Right lobe of liver (tissue), 4 donors: ENCODE results near the gene RPL22.

ENCODE experiments used
- POLR2A ChIP-seq: fragments of 450-650 bp; IDR thresholded peaks from one replicate; pipeline ENCODE4 v1.6.1; 2017; ENCODE audit warnings: antibody characterized with exemption, mild to moderate bottlenecking
- TF ChIP-seq, protein P1 (sequence below), 4 donors: fragments of 200-600 bp in 3 of 4; fragments of 450-650 bp in 1 of 4; IDR thresholded peaks; one replicate each; pipeline versions ENCODE4 v1.5.1 to v1.8.0; 2016 to 2022; ENCODE audit warnings: antibody characterized with exemption in 4 of 4, mild to moderate bottlenecking in 2 of 4
- donor health status: DM: no; HTN: no; CAD: no.
- donor health status: DM: no; HTN: no; CAD: no.
- donor health status: DM: no; HTN: yes; CAD: no.

DNA sequence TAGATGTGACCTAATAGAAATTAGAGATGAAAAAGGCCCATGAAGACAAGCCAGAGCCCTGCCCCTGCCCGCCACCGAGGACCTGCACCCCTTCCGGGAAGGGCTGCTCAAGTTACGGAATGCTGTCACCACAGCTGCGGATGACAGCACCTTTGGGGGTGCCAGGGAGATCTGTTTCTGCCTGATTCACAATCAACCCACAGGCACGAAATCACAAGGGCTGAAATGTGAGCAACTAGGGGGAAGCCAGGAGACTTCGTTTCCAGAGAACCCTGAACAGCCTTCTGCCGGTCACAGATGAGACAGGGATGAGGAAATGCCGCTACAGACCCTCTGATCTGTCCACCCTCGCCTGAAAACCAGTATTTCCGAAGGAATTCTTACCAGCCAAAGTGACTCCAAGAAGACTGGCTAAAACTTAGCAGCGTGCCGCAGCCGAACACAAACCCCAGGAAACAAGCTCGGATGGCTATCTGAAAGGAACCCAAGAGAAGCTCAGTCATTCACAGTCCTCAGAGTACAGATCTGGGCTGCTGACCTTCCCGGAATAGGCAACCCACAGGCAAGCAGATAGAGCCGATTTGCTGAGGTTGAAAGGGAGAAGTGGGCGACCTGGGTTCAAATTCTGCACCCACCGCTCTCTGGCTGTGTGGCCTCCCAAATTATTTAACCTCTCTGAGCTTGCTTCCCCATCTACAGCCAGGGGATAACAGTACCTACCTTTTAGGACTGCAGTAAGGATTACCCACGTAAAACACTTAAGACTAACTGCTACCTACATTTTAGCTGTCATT lies 35.3 kb upstream of the RPL22 start:
- TF ChIP-seq, protein P1, sequence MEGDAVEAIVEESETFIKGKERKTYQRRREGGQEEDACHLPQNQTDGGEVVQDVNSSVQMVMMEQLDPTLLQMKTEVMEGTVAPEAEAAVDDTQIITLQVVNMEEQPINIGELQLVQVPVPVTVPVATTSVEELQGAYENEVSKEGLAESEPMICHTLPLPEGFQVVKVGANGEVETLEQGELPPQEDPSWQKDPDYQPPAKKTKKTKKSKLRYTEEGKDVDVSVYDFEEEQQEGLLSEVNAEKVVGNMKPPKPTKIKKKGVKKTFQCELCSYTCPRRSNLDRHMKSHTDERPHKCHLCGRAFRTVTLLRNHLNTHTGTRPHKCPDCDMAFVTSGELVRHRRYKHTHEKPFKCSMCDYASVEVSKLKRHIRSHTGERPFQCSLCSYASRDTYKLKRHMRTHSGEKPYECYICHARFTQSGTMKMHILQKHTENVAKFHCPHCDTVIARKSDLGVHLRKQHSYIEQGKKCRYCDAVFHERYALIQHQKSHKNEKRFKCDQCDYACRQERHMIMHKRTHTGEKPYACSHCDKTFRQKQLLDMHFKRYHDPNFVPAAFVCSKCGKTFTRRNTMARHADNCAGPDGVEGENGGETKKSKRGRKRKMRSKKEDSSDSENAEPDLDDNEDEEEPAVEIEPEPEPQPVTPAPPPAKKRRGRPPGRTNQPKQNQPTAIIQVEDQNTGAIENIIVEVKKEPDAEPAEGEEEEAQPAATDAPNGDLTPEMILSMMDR (IDR thresholded peaks at IDR 0.05): no peak
- TF ChIP-seq POLR2A: no peak
